NCI-H524 (cell line): ENCODE measurements around the gene IFI27L1.

Source experiments
- DNase-seq, 2 experiments: peaks; one replicate each; lab custom pipeline; 2025; lab: John Stamatoyannopoulos, UW

Gene IFI27L1, protein sequence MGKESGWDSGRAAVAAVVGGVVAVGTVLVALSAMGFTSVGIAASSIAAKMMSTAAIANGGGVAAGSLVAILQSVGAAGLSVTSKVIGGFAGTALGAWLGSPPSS

GRCh38 chr14:94080621-94081385 lies at the start of gene IFI27L1, which contains the start of gene DDX24:
IFI27L1 (plus strand) TSS chr14:94081310; CDS start chr14:94096938, 15,628 bp downstream.
DDX24 (minus strand) TSS chr14:94081202; CDS start chr14:94079742, 1,460 bp downstream.
- DNase-seq = peak; percentile 94 to 99

DNA sequence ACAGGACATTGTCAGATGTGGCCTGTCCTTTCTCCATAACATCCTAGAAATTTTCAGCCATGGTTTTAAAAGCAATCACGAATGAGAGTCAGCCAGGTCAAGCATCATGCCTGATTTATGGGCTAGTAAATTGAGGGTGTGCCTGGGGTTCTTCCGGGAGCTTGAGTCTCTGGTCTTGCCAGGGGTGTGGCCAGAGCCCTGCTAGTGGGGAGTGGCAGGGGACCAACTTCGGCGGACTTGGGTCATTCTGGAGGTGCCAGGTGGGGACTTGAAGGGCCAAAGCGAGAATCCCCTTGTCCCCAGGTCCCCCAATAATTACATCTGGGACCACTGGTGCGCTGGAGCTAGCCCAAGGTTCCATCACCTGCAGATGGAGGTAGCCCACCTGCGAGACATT lies 49.2 kb upstream of the IFI27L1 start:
- DNase-seq = no peak

DNA sequence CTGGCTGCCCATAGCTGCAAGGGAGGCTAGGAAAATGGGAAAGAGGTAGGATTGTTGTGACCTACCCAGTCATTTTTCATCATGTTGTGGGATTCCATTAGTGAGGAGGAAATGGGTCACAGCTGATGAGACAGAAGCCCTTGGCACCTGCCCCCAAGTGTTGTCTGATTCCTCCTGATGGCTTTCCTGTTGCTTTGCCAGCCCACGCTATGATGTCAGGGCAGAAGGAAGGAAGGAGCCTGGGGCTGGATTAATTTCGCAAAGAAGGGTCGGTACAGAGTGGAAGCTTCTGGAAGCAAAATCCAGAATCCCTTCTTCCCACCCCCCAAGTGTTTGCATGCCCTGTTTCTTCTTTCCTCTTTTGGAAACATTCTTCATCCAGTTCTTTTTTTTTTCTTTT lies 46.2 kb upstream of the IFI27L1 start:
- DNase-seq = no peak

DNA sequence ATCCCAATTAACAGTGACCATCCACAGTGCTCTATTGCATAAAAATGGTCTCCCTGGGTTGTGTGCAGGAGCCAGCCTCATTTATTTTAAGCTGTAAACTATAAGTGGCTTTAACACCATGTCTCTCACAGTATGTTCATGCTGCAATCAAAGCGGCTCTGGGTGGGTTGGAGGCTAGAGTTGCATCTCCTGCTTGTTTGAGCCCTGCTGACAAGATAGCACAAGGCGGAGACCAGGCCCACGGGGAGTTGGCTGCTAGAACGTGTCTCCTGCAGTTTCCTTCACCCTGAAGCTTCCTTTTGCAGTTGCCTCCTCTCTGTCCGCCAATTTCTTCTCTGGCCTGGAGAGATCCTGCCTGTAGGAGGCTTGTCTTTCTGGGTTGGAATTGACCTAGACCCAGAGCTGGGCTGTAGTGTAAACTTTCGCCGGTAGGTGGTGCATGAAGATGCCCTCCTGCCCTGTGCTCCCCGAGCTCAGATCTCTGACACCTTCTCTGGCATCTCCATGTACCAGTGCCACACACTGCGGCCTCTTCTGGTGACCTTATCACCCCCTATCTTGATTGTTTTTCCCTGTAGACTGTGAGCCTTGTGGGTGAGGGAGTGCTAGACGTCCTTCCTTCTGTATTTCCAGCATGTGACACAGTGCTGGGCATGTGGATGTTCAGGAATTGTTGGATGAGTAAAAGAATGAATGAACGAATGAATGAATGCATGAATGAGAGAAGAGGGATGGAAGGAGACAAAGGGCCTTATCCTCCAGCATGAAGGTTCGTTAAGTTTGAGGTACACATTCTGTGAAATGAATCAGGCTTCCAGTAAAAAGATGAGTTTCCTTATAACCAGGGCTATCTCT lies 44.6 kb upstream of the IFI27L1 start:
- DNase-seq = peak; percentile 16 to 67

DNA sequence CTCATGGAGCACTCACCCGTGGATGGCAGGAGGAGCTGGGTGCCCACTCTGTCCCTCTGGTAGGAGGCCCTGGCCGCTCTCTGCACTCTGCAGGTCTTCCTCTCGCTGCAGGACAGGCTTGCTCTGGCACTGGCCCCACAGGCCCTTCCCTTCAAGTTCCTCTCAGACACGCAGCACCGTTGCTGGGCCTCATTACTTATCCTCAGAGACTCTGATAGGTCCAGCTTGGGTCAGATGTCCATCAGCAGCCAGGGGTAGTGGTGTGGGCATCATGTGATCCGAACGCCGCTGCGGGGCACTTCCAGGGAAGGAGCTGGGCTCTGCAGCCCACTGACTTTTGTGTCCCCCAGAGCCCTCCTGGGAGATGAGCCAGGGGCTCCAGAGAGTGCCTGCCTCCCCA lies 43.2 kb upstream of the IFI27L1 start:
- no peak for DNase-seq

DNA sequence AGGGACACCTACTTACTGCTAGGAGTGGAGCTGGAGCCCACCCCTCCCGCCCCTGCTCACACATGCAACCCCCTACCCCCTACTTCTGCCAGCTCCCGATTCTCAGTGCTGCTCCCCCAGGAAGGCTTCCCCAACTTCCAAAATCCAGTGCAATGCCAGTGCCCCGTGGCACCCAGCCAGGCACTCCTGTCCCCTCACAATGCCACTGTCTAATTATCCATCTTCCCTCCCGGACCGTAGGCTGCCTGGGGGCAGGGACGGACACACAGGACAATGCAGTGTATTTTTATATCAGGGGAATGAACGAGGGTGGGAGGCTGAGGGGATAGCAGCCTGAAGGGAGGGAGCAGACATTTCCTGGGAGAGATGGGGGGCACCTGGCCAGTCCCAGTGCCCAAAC lies 42.6 kb upstream of the IFI27L1 start:
- no peak for DNase-seq

GRCh38 chr14:94038921-94039629 lies 42.0 kb upstream of the IFI27L1 start:
- DNase-seq = no peak

GRCh38 chr14:94040247-94040646 lies 40.9 kb upstream of the IFI27L1 start:
- no peak for DNase-seq

- no peak for DNase-seq
These were observed 40.3 kb upstream of the IFI27L1 start for GRCh38 chr14:94040796-94041195.

GRCh38 chr14:94041551-94042346 lies 39.4 kb upstream of the IFI27L1 start:
- no peak for DNase-seq

GRCh38 chr14:94042433-94043091 lies 38.5 kb upstream of the IFI27L1 start:
- no peak for DNase-seq

DNA sequence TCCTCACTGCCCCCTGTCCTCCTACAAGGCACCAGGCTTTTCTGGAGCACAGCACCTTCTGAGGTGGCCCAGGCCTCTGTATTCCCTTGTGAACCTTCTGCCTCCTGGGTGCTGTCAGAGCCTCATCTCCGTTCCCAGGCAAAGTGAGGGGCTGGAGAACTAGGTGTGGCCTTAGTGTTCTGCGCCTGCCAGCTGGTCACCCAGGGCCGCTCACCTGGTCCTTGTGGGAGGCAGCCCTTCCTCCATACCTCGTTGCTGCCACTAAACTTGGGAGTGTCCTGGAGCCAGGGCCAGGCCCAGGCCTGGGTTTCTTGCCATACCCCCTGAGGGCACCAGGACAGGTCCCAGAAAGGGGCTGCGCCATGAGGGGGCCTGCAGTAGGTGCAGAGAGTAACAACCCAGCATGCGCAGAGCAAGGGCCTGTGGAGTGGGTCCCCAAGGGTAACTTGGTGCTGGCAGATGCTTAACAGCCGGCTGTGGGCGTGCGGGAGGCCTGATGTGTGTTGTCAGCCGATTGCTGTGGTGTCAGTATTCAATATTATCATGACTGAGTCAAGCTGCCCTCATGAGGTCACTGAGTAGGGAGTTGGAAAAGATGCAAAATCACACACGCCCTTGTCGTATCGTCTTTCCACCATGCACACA lies 37.9 kb upstream of the IFI27L1 start:
- DNase-seq = no peak

DNA sequence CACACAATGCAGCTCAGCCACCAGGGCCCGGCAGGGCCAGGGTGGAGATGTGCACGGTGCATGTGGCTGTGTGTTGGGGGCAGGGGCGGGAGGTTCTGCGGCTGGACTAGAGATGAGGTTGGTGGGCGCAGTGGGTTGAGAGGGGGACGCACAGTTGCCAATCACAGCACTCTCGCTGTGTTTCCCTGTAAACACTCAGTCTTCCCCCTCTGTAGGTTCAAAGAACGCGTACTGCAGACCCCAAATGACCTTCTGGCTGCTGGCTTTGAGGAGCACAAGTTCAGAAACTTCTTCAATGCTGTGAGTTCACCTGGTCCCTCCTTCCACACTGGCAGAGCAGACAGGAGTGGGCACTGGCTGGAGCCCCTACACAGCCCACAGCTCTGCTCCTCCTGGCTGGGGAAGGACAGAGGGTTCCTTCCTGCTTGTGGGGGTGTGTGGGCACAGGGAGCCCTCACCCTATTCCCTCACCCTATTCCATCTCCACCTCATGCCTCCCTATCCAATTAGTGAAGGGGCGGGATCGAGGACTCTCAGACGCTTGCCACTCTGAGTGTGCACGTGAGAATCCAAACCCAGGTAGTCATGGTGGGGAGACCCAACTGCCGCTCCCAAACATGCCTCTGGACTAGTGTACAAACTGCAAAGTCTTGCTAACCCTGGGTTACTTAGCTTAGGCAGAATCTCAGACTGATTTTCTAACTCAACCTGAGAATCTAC lies 37.2 kb upstream of the IFI27L1 start:
- no peak for DNase-seq

GRCh38 chr14:94044476-94045091 lies 36.5 kb upstream of the IFI27L1 start:
- no peak for DNase-seq

DNA sequence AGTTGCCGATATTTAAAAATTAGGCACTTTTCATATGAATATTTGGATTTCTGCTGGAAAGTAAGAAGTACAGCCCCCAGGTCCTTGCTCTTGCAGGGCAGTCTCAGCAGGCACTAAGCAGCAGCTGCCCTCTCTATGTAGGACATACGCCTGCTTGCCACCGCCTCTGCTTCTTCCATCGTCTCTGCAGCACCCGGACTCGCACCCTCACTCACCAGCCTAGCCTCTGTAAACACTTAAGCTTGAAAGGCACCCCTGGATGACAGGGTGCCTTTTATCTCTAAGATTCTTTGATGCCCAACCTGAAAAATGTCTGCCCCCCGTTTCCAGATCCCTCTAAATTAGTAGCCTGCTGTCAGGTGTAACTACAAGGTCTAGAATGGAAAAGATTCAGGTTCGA lies 36.0 kb upstream of the IFI27L1 start:
- DNase-seq = no peak

DNA sequence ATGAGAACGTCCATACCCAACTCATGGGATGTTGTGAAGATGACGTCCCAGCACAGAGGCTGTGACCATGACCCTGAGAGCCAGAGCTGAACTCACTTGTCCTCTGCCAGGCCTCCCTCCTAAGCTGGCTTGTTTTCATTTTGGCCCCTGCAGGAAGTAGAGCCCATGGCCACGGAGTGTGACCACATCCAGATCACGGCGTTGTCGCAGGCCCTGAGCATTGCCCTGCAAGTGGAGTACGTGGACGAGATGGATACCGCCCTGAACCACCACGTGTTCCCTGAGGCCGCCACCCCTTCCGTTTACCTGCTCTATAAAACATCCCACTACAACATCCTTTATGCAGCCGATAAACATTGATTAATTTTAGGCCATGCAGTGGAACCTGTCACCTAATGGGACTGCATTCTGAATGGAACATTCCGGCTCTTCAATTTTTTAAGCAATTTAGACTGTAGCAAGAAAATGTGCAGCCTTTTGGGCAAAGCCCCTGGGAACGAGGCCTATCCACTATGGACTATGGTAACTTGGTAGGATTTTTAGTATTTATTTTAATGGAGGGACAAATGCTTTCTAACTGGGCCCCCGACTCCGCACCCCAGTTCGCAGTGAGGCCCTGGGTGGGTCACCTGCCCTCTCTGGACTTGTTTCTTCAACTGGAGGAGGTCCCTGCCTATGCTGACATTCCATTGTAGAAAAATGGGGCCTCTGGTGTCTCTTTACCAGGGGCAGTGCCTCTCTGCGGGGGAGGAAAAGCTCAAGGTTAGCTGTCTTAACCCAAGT lies 35.4 kb upstream of the IFI27L1 start:
- DNase-seq = no peak

DNA sequence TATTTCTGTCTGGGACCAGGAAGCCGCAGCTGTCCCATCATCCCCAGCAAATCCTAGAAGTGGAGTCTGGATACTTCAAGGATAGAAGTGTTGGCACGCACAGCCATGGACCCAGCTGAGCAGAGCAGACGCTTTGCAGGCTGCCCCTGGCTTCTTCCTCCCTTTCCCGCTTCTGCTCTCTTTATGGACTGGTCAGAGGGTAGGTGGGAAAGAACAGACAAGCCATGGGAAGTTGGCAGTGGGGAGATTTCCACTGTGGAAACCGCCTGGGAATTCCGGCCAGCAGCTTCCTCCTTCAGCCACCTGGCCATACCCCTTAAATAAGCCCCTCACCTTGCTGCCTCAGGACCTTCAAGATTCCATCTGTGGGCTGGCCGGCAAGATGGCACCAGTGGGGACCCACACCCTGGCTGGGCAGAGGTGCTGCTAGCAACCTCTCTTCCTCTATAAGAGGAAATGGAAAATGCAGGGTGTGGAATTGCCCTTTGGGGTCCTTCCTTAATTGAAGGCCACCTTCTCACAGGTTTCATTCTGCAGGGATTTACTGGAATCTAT lies 34.3 kb upstream of the IFI27L1 start:
- DNase-seq = no peak

DNA sequence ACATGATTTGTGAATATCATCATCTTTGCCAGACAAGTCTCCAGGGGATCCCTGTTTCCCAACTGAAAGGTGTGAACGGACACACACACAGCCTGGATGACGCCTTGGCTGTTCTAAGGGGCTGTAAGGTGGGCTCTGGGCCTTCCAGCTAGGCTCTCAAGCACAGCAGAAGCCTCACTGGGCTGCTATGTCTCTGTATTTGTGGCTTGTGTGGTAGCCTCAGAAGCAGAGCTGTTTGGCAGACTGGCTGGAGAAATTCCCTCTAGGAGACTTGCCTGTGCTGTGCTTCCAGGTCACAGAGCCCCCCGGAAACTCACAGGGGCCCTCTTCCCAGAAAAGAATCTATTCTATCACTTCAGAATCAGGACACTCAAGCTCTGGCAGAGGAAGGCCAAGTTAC lies 33.5 kb upstream of the IFI27L1 start:
- no peak for DNase-seq
